HG03558 (cell line): Measurements from ENCODE around the gene SMIM10L1.

Source experiments
- ATAC-seq: cut with Tn5 transposase; IDR thresholded peaks from one replicate; pipeline ENCODE4 v1.9.1; 2021; ENCODE audit warnings: moderate number of reproducible peaks; ENCODE audit not compliant: unreplicated experiment; ENCODE audit errors: extremely low read depth

The SMIM10L1 gene

DNA sequence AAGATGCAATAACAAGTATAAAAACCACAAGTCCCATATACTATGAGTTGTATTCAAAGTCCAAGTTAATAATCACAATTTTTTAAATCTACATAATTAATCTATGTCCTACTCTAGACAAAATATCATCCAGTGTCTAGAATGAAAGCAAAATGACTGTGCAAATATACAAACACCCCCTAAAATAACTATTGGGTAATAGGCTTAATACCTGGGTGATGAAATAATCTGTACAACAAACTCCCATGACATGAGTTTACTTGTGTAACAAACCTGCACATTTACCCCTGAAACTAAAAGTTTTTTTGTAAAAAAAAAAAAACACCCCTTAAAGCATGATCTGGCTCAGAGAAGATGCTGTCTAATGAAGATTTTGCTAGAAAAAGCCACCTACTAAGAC lies 11.5 kb downstream of the SMIM10L1 start:
- ATAC-seq = no peak

DNA sequence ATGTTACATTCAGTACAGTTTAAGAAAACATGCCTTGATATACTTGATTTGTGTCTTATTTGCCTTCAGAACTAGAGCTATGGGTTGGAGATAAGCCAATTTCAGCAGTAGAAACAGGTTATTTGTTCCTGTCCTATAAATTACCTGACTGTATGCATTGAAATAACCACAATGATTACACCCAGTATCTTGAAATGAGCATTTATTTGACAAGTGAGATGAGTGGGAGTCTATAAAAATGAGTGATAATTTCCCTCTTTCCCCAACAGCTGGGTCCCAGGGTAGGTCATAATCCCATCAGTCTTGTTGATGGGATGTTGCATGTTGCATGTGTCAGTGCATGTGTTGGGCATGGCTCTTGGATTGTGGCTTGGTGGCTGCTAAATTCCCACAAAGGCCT lies 12.0 kb downstream of the SMIM10L1 start:
- ATAC-seq = no peak

- no peak for ATAC-seq
Observed at GRCh38 chr12:11186837-11187236, 15.8 kb downstream of the SMIM10L1 start, which contains the start of gene TAS2R42. Gene TAS2R42 (minus strand): TSS chr12:11186937. CDS start chr12:11186937, 0 bp downstream.

DNA sequence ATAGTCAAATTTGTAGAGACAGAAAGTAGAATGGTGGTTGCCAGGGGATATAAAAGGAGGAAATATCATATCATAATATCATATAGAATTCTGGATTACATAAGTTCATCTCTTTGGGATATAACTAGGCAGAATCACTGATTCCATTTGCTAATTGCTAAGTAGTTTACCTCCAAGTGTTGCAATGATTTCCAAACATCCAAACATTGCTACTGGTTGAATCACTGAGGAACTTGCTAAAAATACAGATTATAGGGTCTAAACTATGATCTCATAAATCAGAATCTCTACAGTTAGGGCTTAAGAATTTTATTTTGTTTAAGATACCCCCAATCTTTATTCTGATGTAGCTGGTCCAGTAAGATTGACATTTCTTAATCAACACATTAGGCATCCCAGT lies 31.8 kb downstream of the SMIM10L1 start:
- ATAC-seq = no peak

DNA sequence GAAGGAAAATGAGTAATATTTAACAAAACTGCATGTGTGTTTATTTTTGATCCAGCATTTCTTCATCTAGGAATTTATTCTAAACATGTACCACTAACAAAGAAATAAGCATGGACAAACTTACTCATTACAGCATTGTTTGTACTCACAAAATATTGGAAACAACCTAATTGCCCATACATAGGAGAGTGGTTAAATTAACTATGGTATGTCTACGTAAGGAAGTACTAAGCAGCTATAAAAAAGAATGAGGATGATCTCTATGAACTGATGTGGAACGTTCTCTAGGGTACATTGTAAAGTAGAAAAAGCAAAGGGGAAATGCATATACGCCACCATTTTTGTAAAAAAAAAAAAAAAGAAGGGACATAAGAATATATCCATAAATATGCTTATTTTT lies 33.2 kb downstream of the SMIM10L1 start:
- ATAC-seq = no peak

DNA sequence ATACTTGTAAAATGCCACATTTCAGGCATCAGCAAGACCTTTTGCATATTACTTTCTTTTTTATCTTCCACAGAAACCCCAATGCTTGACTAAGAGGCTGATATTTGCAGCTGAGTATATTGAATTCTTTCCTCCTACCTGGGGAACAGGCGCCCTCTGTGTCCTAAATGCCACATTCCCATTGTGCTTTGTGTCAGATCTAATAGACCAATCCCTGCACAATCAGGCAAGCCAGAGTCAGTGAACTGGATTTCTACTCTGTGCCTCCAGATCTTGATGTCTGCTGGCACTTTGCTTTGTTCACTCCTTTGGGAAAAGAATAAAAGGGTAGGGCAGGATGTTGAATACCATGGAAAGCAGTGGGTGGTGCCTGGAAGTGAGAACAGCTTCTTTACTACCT lies 38.1 kb downstream of the SMIM10L1 start:
- no peak for ATAC-seq
